Common myeloid progenitor, CD34-positive (primary cell): ENCODE measurements around the gene UBL3.

ENCODE experiments used
- CTCF ChIA-PET: fragments of 350-600 bp; sonication (Branson Sonifier 250); formaldehyde crosslinking; loops from one replicate; lab custom pipeline; 2021; ENCODE audit warnings: antibody characterized with exemption; lab: Charles Lee
- POLR2A ChIA-PET: fragments of 350-600 bp; sonication (Branson Sonifier 250); formaldehyde crosslinking; loops from one replicate; lab custom pipeline; 2021; ENCODE audit warnings: antibody characterized with exemption; lab: Charles Lee
- DNase-seq, 3 donors: peaks; one replicate each; pipeline versions ENCODE4 v3.0.0 to v3.0.0-alpha.2; 2013
- H3K27ac ChIP-seq, 2 experiments: 1 replicate in 1 of 2; 2 replicates in 1 of 2; pipeline ENCODE4 v1.7.0; 2013; ENCODE audit warnings: inconsistent platforms in 2 of 2, low read length in 2 of 2, mild to moderate bottlenecking in 2 of 2, low read depth in 1 of 2, moderate library complexity in 1 of 2; ENCODE audit not compliant: severe bottlenecking in 2 of 2, insufficient read depth in 1 of 2, poor library complexity in 1 of 2
- H3K27me3 ChIP-seq, 5 experiments: replicated peaks in 2 of 5; 1 replicate in 3 of 5; 2 replicates in 2 of 5; pipeline versions ENCODE4 v1.6.1 to v1.7.0; 2013; ENCODE audit warnings: low read length in 4 of 5, mild to moderate bottlenecking in 2 of 5, moderate library complexity in 2 of 5, inconsistent platforms in 1 of 5; ENCODE audit not compliant: insufficient read depth in 5 of 5, control insufficient read depth in 4 of 5
- H3K36me3 ChIP-seq, 4 experiments: 1 replicate in 2 of 4; 2 replicates in 2 of 4; pipeline versions ENCODE4 v1.6.1 to v1.7.0; 2013; ENCODE audit warnings: low read length in 3 of 4, control low read depth in 1 of 4, mild to moderate bottlenecking in 1 of 4; ENCODE audit not compliant: control insufficient read depth in 4 of 4, insufficient read depth in 4 of 4
- H3K4me1 ChIP-seq, 4 experiments: 1 replicate in 3 of 4; 2 replicates in 1 of 4; pipeline versions ENCODE4 v1.6.1 to v1.7.1; 2013; ENCODE audit warnings: low read length in 3 of 4, mild to moderate bottlenecking in 3 of 4, control low read depth in 1 of 4, inconsistent platforms in 1 of 4, moderate library complexity in 1 of 4; ENCODE audit not compliant: control insufficient read depth in 4 of 4, insufficient read depth in 4 of 4; ENCODE audit errors: control extremely low read depth in 1 of 4
- H3K4me3 ChIP-seq, 7 experiments: 1 replicate in 4 of 7; 2 replicates in 3 of 7; pipeline versions ENCODE4 v1.5.1 to v1.7.0; 2013; ENCODE audit warnings: mild to moderate bottlenecking in 7 of 7, low read length in 6 of 7, moderate library complexity in 6 of 7, inconsistent platforms in 2 of 7, low read depth in 2 of 7, control low read depth in 1 of 7; ENCODE audit not compliant: insufficient read depth in 4 of 7, control insufficient read depth in 1 of 7; ENCODE audit errors: extremely low read depth in 1 of 7
- H3K9me3 ChIP-seq, 5 experiments: 1 replicate in 4 of 5; 2 replicates in 1 of 5; pipeline versions ENCODE4 v1.6.1 to v1.7.1; 2013; ENCODE audit warnings: low read length in 4 of 5, mild to moderate bottlenecking in 2 of 5, inconsistent platforms in 1 of 5, low read depth in 1 of 5, moderate library complexity in 1 of 5; ENCODE audit not compliant: control insufficient read depth in 4 of 5, insufficient read depth in 2 of 5; ENCODE audit errors: control extremely low read depth in 1 of 5
- WGBS: methylation state at CpG from one replicate; pipeline ENCODE4 v1.1.5; 2013; ENCODE audit not compliant: insufficient coverage; 5-methylcytosine and 5-hydroxymethylcytosine counted together

The UBL3 gene

GRCh38 chr13:29730253-29730652 lies 120.2 kb downstream of the UBL3 start:
- CTCF ChIA-PET: interaction anchor here (1.4 kb wide), 2 partner anchors 11 to 153 kb away, joined by 3 to 4 read pairs; no protein-coding TSS in a partner anchor
- H3K27ac ChIP-seq: no peak overlapping the region
- peaks cover 2 to 20% (median 4%) of the 10 kb centered on the region in 5 experiments for H3K27me3 ChIP-seq
- 80% methylated on average over 1 of the region's 3 CpGs for whole genome bisulfite sequencing
- peaks cover 6 to 15% (median 11%) of the 10 kb centered on the region in 4 experiments for H3K4me1 ChIP-seq
- peak; percentile 6 to 15 (median 10) for DNase-seq
- peaks cover 0 to 3% (median 0%) of the 10 kb centered on the region in 5 experiments for H3K9me3 ChIP-seq
- POLR2A ChIA-PET: no interaction called here
- H3K4me3 ChIP-seq: no peak overlapping the region
- no peaks in the 10 kb centered on the region for H3K36me3 ChIP-seq

GRCh38 chr13:29722415-29722814 lies 128.0 kb downstream of the UBL3 start:
- ChIA-PET POLR2A (interaction anchor here (0.6 kb wide), 1 partner anchor 83 kb away, joined by 3 read pairs; no protein-coding TSS in a partner anchor), CTCF (no interaction called here)
- Histone ChIP-seq H3K9me3 (peaks cover 0 to 3% (median 0%) of the 10 kb centered on the region in 5 experiments), H3K4me3 (no peak overlapping the region), H3K27me3 (no peaks in the 10 kb centered on the region), H3K4me1 (no peaks in the 10 kb centered on the region), H3K27ac (no peak overlapping the region), H3K36me3 (no peaks in the 10 kb centered on the region)
- WGBS: 92% methylated on average over 5 of the region's 6 CpGs
- DNase-seq: no peak

DNA sequence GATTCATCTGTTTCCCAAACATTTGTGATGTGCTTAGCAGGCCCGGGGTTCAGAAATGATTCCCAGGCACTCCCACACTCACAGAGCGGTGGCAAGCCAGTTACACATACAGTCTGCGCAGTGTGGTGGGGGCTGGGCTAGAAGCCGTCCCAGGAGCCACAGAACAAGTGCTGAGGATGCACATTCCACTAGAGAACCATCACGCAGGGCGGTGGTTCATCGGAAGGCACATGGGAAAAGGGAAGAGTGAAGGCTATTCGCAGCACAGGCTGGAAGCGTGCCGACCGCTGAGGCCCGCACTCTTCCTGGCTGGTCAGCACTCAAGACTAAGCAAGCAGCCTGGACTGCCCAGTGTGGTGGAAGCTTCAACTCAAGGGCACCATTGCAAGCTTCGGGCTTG lies 128.7 kb downstream of the UBL3 start:
- Histone ChIP-seq H3K27ac (no peak overlapping the region), H3K36me3 (no peaks in the 10 kb centered on the region), H3K4me3 (no peak overlapping the region), H3K9me3 (peaks cover 0 to 3% (median 0%) of the 10 kb centered on the region in 5 experiments), H3K4me1 (no peaks in the 10 kb centered on the region), H3K27me3 (no peaks in the 10 kb centered on the region)
- CTCF ChIA-PET: no interaction called here
- POLR2A ChIA-PET: no interaction called here
- WGBS: 91% methylated on average over 11 of the region's 13 CpGs
- no peak for DNase-seq

DNA sequence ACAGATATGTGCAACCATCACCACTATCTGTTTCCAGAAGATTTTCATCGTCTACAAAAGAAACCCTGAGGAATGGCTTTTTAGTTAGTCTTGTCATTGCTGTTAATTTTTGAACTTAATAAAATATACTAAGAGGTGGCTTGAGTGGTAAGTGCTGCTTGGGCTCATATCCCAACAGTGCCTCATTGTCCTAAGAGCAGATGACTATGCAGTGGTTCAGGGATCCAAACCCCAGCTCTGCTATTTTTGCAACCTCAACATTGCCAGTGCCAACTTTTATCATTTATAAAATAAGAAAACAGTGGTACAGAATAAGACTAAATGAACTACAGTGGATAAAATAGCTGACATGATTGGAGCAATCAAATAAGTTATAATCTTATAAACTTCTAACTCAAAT lies 131.7 kb downstream of the UBL3 start:
- CTCF ChIA-PET: no interaction called here
- Histone ChIP-seq H3K9me3 (peaks cover 0 to 7% (median 5%) of the 10 kb centered on the region in 5 experiments), H3K4me3 (no peak overlapping the region), H3K27me3 (no peaks in the 10 kb centered on the region), H3K36me3 (no peaks in the 10 kb centered on the region), H3K27ac (no peak overlapping the region), H3K4me1 (no peaks in the 10 kb centered on the region)
- DNase-seq: no peak
- WGBS: no CpG with 5 or more reads among the region's 1 CpG
- POLR2A ChIA-PET: no interaction called here

- Histone ChIP-seq H3K36me3 (no peaks in the 10 kb centered on the region), H3K9me3 (peaks cover 0 to 7% (median 5%) of the 10 kb centered on the region in 5 experiments), H3K4me1 (no peaks in the 10 kb centered on the region), H3K4me3 (no peak overlapping the region), H3K27me3 (no peaks in the 10 kb centered on the region), H3K27ac (no peak overlapping the region)
- 97% methylated on average over 3 of the region's 3 CpGs for WGBS
- no peak for DNase-seq
- ChIA-PET CTCF (no interaction called here), POLR2A (no interaction called here)
These were observed 133.9 kb downstream of the UBL3 start for GRCh38 chr13:29716493-29716892.
